Ramos (cell line): ENCODE measurements around the gene DNAJC1.

Experiments
- in situ Hi-C: fragments of 300-500 bp; cut with MboI; formaldehyde crosslinking; loops from one replicate; pipeline ENCODE4 v1.14.3; 2022; ENCODE audit warnings: low sequenced_read_pairs; ENCODE audit not compliant: unreplicated experiment

Gene DNAJC1

DNA sequence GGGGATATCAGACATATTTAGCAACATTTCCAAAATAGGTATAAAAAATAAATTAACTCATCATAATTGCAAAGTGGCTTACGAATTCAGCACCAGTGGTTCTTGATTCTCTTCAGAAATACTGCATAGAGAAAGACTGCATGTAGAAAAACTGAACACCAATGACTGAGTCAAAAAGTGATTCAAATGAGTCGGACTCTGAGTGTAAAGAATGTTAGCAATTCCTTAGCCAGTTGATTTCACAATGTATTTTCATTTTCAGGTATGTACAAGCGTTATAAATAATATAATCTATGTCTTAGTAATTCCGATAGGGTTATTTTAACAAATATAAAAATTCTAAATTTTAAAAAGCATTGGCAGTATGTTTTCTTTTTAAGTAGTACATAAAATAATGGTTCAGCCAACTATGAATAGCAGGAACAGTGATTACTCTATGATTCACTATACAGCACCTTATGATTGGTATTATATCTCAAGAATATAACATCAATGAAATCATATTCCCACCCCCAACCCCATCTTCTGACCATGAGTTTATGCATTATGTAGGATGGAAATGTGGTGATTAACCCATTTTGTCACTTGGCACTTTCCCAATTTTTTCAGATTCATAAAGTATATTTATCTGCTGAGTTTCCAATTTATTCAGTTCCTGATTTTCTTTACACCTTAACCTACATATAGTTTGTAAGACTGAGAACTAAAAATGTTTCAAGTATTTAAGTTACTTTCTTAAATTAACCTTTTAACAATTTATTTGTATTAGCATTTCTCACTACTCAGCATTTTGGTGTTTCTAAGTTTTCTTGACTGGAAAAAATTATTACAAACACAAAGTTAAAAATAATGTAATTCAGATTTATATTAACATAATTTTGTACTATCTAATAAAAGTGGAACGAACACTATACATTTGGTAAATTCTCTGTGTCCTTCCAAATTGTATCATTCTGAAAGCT lies 33.9 kb downstream of the DNAJC1 start:
- in situ Hi-C loops = no loop called here

DNA sequence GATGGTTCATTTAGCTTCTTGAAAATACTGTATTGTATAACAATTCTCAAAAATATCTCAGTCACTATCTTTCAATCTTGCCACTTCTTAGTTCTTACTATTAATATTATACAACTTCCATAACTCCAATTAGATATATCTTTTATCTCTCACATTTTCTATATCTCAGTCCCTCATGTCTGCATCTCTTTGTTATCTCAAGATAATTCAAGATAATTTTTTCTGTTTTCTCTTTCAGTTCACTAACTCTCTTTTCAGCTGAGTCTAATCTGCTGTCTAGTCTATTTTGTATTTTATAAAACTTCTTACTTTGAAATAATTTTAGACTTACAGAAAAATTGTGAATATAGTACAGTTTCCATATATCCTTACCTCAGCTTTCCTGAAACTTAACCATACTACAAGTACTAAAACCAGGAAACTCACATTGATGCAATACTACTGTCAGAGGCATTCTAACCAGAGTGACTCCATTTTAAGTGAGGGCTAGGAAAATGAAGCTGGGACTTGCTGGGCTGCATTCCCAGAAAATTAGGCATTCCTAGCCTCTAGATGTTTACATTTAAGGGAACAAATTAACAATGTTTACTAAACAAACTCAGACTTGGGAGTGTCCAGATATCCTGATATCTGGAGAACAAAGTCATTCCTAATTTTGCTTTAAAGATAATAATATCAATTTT lies 38.4 kb downstream of the DNAJC1 start:
- in situ Hi-C loops = no loop called here

DNA sequence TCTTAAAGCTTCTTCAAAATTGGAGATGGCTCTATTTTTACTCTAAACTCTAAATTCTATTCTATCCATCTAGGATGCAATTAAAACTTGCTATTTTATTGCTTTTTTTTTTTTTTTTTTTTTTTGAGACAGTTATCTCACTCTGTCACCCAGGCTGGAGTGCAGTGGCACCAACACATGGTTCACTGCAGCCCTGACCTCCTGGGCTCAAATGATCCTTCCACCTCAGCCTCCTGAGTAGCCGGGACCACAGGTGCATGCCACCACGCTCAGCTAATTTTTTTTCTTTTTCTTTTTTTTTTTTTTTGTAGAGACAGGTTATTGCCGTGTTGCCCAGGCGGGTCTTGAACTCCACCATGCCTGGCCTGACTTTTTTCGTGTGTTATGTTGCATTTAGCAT lies 41.2 kb downstream of the DNAJC1 start:
- in situ Hi-C loops = no loop called here

DNA sequence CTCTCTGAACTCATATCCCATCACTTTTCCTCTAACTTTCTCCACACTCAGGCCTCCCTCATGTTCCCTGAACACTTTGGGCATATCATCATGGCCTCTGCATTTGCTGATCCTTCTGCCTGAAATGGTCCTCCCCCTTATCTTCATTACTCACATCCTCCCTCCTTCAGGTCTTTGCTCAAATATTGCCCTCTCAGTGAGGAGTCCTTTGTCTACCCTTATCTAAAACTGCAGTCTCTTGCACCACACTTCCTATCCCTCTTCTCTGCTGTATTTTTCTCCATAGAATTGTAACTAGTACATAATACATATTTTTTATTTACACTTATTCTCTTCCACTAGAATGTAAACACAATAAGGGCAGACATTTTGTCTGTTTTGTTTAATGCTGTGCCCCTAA lies 41.7 kb downstream of the DNAJC1 start:
- in situ Hi-C loops = no loop called here

DNA sequence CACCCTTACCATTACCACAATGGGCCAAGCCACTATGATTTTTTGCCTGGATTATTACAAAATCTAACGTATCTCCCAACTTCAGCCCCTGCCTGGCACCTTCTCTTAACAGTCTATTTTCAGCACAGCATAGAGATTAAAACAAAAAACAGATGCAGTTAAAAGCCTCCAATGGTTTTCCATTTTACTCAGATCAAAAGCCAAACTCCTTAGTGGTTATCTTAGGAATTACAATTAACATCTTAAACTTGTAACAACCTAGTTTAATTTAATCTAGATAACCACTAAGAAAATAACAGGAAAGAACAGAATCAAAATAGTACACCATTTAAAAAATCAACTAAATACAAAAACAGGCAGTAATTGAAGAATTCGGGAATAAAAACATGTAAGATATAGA lies 43.5 kb downstream of the DNAJC1 start:
- in situ Hi-C loops = no loop called here

DNA sequence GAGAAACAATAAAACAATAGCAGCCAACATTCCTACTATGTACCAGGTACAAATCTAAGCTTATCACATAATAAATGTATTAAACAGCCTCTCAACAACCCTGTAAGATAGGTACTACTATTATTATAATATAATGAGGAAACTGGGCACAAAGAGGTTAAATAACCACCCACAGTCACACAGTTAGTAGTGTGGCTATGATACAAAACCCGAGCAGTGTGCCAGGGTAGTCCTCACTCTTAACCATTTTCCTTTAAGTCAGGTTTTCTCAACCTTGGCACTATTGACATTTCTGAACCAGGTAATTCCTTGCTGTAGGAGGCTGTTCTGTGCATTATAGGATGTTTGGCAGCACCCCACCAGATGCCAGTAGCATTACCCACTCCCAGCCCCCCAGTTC lies 48.8 kb downstream of the DNAJC1 start:
- in situ Hi-C loops = no loop called here

DNA sequence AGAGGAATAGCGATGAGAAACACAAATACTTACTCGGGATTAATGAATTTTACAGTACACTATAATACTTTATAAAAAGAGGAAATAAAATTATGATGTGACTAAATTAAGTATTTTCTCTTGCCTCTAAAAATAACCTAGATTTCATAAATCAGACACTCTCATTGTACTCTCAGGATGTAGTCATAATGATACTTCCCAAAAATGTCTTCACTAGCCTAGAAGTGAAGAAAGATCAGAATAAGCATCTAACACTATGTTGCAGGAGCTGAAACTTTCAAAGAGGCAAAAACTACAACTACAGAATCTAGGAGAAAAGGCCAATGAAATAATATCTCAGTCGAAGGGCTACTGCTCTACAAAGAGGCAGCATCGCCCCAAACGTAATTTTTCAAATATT lies 49.4 kb downstream of the DNAJC1 start:
- in situ Hi-C loops = no loop called here

DNA sequence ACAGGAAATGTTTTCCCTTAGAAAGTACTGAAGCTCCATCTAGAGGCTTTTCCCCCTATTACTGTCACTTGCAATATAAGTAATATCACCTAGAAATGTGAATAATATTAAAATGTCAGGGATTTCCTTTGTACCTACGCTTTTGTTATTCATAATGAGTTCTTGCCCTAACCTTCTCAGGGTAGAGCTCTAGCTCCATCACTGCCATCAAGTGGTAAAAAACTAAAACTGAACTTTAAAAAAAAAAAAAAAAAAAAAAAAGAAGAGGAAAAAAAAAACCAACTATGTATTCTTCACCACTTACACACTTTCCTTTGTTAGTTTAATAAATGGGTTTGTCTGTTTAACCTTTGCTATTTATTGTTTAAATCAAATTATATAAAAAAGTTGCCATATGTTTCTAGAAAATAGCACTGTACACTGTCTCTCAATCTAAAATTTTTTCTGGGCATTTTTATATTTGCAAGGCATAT lies 49.9 kb downstream of the DNAJC1 start:
- in situ Hi-C loops = no loop called here

DNA sequence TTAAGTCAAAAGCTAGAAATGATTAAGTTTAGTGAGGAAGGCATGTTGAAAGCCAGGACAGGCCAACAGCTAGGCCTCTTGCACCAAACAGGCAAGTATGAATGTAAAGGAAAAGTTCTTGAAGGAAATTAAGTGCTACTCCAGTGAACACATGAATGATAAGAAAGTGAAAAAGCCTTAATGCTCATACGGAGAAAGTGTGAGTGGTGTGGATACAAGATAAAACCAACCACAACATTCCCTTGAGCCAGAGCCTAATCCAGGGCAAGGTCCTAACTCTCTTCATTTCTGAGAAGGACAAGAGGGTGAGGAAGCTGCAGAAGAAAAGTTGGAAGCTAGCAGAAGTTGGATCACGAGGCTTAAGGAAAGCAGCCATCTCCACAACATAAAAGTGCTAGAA lies 53.0 kb downstream of the DNAJC1 start:
- in situ Hi-C loops = no loop called here

DNA sequence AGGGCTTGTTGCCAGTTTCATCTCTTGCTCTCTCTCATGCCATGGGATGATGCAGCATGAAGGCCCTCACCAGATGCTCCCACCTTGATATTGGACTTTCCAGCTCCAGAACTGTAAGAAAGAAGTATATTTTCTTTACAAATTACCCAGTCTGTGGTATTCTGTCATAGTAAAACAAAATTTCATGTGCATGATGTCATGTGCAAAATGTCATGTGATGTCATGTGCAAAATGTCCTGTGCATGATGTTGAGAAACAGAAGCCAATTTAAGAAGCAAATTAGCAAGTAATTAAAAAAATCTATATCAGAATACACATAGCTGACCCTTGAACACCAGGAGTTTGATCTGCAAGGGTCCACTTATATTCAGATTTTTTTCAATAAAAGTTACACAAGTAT lies 56.6 kb downstream of the DNAJC1 start:
- in situ Hi-C loops = no loop called here

DNA sequence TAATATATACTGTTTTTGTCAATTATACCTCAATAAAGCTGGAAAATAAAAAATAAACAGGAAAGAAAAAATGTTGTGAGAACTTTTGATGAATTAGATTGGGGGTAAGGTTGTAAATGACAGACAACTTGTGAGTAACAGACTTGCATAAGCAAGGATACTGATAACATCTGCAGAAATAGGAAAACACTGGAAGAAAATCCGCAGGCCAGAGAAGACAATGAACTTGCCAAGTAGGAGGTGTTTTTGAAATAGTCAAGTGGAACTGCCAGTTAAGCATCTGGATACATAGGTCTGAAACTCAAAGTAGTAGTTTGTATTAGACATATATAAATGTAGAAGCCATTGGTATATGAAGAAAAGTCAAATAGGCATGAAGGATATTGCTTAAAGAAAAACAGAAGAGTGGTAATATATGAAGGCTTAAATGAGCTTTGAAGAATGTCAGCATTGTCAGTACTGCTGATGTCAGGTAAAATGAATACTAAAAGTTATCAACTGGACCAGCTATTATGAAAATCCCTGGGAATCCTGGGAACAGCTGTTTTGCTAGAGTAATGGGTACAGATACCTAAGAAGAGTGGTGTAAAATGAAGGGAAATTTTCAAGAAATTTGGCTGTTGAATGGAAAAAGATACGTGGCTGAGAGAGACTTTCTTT lies 58.7 kb downstream of the DNAJC1 start:
- in situ Hi-C loops = no loop called here

DNA sequence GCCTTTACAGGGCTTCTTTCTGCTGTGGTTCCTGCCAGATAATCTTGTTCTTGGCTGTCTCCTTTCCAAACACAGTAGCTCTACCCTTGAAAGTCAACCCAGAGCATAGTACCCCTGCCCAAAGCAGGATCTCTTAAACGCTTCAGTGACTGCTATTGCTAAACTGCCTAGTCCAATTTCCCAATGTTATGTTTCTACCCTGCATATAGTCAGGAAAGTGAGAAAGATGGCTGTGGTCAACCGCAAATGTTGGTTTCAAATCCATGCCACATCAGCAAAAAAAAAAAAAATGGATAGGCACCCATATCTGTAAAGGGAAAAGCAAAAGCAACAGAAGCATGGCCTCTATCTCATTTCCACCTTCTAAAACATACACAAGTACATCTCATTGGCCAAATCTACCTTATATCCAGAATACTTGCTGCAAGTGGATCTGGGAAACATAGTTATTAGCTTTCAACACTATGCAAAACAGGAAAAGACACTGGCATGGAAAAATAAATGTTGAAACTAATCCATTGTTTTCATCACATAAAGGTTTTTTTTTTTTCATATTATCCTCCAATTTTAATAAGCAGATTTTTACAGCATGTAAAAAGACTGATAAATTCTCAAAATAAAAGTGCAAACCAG lies 59.8 kb downstream of the DNAJC1 start:
- in situ Hi-C loops = no loop called here

DNA sequence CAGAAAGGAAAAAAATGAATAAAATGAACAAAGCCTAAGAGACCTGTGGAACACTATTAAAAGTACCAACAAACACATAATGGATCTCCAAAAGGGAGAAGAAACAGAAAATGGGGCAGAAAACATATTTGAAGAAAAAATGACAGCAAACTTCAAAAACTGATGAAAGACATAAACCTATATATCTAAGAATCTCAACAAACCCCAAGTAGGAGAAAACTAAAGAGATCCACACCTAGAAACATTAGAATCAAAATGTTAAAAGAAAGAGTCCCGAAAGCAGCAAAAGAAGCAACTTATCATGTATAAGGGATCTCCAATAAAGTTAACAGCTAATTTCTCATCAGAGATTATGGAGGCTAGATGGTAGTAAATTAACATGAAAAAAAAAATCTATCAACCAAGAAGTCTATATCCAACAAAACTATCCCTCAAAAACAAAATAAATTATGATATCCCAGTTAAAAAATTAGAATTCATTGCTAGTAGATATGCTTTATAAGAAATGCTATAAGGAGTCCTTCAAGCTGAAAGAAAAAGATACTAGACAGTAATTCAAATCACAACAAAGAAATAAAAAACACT lies 68.0 kb downstream of the DNAJC1 start:
- in situ Hi-C loops = no loop called here

DNA sequence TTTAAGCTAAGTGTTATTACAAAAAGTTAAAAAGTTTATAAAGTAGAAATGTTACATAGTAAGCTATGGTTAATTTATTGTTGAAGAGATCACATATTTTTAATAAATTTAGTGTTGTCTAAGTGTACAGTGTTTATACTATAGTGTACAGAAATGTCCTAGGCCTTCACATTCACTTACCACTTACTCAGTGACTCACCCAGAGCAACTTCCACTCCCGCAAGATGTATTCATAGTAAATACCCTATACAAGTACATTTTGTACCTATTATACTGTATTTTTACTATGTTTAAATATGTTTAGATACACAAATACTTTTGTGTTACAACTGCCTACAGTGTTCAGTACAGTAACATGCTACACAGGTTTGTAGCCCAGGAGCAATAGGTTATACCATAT lies 69.2 kb downstream of the DNAJC1 start:
- in situ Hi-C loops = no loop called here

DNA sequence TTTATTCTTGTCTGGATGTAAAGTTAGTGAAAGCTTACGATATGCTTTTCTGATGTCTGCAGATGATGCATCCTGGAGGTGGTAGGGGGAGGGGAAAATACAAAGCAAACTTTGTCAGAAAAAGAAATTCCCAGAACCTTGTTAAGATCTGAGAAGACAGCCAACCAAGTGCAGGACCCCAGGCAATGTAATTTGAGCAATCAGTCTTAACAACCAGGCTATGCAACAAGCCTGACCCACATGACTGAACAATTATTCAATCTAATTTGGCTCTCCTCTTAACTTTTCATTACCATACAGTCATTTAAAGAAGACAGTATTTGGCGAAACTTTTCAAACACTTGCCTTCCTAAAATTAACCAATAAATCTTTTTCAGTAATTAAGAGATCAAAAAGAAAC lies 74.5 kb downstream of the DNAJC1 start:
- in situ Hi-C loops = no loop called here

DNA sequence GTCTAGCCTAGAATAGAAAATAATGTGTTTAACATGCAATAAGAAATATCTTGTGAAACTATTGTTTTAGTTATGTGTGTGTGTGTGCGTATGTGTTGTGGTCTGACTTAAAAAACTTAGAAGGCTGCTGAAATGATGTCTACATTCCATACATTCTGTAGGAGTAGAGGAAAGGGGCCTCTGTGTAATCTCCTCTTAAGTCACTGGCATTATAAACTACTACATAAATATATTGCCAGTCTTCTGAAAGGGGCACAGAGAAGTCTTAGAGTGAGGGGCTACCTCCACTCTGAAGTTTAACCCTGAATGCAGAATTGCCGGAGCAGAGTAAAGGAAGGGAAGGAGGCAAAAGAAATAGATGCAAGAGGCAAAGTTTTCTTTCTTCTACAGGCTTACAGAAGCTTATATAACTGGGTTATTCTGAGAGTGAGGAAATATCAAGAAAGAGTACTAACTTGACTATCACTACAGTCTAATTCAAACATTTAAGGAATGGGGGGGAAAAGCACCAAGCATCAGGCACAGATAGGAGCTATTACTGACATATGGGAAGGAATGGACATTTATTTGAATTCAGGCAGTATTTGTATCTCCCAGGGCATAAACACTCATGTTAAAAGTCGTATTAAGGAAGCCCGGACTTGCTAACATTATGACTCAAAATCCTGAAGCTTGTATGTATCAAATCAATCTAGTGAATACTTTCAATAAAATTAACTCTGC lies 75.7 kb downstream of the DNAJC1 start:
- in situ Hi-C loops = no loop called here

DNA sequence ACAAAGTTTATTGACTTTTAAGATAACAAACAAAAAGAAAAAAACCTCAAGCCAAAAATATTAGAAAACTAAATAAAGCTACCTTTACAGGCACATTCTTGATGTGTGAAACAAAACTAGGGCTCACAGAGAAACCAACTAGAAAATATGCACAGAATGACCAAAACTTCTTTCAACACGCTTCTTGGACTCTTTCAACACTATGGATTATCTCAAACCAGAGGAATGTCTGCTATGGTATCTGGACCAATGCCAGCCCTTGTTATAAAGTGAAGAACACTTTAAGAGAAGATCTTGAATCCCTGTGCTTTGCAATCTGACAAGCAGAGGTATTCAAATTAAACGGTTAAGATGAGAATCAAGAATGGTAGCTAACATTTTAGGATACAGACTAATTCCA lies 76.6 kb downstream of the DNAJC1 start:
- in situ Hi-C loops = no loop called here

DNA sequence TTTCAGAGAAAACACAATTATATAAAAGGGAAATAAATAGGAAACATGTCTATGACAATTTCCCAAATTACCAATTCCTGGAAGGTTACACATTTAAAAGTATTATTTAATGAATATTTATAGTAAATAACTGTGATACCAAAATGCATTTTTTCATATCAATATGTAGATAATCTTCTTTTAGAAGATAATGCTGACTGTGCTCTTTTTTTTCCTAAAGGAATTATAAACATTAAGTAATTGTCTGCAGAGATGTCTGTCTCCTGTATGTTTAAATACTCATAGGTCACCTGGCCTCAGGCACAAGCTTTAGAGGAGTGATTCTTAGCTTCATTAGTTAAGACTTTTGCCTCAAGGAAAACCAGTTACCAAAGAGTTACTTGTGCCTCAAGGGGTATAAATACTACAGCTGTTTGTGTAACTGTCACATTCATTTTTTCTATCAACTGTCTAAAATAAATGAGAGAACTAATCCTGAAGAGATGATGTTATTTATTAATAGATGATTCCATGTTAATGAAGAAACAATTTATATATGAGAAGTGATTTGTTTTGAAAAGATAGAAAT lies 77.1 kb downstream of the DNAJC1 start:
- in situ Hi-C loops = no loop called here

DNA sequence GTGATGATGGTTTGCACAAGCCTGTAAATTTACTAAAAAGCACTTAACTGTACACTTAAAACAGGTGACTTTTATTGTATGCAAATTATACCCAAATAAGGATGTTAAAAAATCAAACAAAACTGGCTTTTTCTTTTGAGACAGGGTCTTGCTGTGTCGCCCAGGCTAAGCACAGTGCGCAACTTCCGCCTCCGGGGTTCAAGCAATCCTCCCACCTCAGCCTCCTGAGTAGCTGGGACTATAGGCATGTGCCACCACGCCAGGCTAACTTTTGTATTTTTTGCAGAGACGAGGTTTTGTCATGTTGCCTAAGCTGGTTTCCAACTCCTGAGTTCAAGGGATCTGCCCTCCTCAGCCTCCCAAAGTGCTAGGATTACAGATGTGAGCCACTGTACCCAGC lies 77.7 kb downstream of the DNAJC1 start:
- in situ Hi-C loops = no loop called here
